HG03378 (cell line): Measurements from ENCODE around the gene FZR1.
"Not testable (repeated sequence)": the region's sequence is repeated elsewhere in the genome, so short reads cannot be mapped to it uniquely, and the experiment has no call there.

ENCODE experiments used
- ATAC-seq: cut with Tn5 transposase; IDR thresholded peaks from one replicate; pipeline ENCODE4 v1.9.1; 2021; ENCODE audit warnings: mild to moderate bottlenecking, moderate library complexity; ENCODE audit not compliant: unreplicated experiment

FZR1 gene

DNA sequence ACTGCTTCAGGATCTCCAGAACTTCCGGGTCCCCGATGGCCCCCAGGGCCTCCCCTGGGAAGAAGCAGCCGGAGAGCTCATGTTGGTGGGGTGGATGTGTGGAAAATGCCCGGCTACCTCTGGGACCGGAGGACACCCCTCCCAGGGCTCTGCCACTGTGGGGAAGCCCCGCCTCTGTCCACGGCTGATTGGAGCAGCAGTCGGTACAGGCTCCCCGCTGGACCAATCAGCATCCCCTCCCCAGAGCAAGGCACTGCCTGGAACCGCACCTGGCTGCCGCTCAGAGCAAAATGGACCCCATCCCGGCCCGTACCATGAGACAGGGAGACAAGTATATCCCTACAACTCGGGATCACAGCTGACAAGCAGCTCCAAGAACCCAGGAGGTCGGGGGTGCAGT, 12.1 kb upstream of the FZR1 start:
- ATAC-seq: no peak

DNA sequence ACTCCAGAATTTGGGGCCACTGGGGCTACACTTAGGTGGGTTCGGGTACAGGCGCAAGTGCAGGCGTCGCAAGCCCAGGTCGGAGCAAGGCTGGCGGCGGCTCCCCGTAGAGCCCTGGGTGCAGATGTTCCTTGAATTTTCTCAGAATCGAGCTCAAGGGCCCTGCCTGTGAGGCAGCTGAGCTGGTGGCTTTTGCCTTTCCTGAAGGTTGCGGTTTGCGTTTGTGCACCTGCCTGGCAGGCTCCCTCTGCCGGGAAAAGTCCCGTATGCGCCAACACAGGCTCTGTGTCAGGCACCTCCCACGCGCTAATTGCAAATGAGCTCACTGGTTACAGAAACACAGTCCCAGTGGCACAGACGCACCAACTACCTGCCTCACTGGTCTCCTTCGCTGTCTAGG, 11.6 kb upstream of the FZR1 start:
- ATAC-seq: no peak

DNA sequence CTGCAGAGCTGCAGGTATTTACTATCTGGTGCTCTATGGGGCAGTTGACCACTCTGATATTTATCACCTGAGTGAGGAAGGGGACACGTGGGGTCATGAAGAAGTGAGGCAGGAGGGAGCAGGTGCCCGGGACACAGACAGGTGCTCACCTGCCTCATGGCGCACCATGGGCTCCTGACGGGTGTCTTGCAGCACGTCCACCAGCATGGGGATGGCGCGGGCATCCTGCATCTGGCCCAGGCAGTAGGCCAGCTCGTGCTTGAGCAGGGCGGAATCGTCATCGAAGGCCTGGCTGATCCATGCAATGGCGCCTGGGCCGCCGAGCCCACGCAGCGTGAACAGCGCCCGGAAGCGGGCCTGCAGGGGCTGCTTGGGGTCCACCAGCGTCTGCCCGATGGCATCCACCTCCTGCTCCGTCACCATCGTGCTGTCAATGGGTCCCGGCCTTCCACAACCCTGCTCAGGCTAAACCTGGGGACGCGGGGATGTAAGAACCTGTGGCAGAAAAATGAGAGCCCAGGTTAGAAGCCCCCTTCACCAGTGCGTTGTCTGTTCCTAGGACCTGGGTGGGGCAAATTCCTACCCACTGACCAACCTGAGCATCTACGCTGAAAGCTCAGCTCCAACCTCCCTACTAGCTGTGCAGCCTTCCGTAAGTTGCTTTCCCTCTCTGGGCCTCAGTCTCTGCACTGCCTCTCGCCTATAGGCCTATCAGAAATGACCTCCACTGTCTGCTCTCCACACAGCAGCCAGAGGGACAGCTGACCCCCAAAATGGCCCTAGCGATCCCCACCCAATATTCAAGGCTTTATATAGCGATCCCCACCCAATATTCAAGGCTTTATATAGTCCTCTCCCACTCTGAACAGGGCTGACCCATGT, 9.5 kb upstream of the FZR1 start:
- no peak for ATAC-seq

DNA sequence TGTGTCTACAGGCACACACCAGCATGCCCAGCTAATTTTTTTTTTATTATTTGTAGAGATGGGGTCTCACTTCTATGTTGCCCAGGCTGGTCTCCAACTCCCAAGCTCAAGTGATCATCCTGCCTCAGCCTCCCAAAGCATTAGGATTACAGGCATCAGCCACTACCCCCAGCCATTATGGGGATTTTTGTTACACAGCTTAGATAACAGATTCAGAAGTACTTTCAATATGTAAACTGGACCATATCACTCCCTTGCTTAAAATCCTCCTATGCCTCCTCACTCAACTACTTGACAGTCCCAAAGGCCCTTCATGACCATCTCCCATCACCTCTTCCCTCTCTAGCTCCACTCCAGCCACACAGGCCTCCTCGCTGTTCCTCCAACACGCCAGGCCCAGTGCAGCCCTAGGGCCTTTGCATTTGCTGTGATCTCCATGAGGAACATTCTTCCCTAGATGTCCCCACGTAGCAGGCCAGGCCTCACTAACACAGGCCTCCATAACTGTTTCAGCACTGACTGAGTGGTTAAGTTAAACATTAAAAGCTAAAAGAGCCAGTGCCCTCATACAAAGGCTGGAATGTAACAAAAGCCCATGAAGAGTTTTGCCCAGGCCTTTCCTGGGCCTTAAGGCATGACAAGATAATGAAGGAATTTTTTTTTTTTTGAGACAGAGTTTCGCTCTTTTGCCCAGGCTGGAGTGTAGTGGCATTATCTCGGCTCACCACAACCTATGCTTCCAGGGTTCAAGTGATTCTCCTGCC, 8.2 kb upstream of the FZR1 start:
- no peak for ATAC-seq

DNA sequence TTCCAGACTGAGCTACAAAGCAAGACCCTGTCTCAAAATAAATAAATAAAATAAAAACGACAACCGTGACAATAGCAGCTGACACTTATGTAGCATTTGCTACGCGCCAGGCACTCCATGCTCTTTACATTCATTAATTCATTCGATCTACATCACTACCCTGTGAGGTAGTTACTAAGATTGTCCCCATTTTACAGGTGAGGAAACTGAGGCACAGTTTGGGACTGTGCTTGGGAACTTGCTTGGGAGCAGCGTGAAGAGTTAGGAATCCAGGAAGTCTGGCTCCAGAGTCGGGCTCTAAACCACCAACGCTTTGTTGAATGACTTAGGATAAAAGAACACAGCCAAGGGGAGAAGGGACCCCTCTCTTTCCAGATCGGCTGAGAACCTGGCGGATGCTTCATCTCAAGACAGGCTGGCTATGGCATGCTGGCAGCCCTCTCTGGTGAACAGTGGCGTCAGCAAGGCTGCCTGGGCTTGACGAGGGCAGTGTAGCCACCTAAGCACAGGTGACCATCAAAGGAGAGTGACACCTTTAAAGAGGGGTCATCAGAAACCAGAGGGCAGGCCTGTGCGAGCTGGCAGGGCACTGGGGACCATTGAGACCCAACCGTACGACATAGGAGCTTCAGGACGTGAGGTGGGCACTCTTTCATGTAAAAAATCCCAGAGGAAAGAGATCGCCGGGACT, 6.2 kb upstream of the FZR1 start:
- ATAC-seq: peak; percentile 12

DNA sequence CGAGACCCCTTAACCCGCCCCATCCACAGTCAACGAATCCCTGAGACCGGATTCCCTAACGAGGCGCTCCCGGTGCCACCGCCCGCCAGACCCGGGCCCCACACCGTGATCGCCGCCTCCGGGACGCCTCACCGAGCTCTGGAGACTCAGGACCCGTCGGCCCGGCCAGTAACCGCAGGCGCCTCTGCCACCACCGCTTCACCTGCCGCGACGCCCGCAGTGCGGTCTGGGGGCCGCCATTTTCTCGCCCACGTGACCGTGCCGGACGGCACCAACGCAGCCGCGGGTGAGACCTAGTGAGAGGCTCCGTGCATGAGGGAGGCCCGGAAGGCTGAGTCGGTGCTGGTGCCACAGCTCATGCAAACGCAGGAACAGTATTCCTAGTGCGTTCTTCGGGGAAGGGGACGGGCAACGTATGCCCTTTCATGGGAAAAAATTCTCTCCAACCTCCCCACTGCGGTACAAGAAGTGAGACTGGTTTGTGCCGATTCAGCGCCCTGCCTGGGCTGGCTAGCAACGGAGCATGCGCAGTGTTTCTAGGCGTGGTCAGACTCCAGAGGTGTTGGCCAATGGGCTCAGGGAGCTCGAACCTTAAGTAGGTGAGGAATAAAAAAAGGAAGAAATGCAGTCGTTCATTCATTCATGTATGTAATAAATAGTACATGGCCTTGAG, 5.5 kb upstream of the FZR1 start, which contains the start of gene DOHH:
Gene DOHH, minus strand, starts transcription at position 246 of the 673 bp plus-strand sequence. CDS start 3,860 bp downstream, outside the sequence.
- peak; percentile 70 for ATAC-seq

DNA sequence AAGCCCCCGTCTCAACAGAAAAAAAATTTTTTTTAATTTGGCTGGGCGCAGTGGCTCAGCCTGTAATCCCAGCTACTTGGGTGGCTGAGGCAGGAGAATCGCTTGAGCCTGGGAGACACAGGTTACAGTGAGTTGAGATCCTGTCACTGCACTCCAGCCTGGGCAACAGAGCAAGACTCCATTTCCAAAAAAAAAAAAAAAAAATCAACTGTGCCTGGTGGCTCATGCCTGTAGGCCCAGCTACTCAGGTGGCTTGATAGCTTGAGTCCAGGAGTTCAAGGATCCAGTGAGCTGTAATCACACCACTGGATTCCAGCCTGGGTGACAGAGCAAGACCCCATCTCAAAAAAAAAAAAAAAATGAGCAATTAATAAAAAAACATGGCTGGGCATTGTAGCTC, 4.3 kb upstream of the FZR1 start:
- no peak for ATAC-seq

DNA sequence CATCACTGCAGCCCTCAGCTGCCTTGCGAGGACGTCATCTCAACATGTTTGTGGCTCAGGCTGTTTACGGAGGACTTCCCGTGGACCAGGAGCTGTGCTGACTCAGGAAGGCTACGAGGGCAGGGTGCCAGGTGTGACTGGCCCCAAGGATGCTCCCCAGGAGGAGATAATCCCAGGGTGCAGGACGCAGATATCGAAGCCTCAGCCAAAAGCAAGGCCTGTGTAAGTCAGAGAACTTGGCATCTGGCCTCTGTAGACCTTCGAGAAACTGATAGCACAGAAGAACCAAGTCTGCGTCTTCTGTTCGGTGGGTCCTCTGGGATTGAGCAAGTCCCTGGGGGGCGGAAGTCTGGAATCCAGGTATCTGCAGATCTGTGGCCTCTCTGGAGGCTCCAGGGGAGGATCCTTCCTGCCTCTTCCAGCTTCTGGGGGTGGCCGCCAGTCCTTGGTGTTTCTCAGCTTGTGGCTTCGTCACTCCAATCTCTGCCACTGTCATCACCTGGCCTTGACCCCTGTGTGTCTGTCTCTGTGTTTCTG, 3.0 kb upstream of the FZR1 start:
- no peak for ATAC-seq

DNA sequence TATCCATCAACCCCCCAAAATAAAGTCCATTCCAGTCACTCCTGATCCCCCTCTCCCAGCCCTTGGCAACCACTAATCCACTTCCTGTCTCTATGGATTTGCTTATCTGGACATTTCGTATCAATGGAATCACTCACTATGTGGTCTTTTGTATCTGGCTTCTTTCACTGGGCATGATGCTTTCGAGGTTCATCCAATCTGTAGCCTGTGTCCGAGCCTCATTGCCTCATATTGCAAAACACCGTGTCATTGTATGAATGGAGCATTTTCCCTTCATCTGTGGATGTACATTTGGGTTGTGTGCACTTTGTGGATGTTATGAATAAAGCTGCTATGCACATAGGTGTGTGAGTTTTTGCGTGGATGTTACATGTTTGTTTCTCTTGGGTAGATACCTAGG, 1.4 kb upstream of the FZR1 start:
- ATAC-seq: no peak

DNA sequence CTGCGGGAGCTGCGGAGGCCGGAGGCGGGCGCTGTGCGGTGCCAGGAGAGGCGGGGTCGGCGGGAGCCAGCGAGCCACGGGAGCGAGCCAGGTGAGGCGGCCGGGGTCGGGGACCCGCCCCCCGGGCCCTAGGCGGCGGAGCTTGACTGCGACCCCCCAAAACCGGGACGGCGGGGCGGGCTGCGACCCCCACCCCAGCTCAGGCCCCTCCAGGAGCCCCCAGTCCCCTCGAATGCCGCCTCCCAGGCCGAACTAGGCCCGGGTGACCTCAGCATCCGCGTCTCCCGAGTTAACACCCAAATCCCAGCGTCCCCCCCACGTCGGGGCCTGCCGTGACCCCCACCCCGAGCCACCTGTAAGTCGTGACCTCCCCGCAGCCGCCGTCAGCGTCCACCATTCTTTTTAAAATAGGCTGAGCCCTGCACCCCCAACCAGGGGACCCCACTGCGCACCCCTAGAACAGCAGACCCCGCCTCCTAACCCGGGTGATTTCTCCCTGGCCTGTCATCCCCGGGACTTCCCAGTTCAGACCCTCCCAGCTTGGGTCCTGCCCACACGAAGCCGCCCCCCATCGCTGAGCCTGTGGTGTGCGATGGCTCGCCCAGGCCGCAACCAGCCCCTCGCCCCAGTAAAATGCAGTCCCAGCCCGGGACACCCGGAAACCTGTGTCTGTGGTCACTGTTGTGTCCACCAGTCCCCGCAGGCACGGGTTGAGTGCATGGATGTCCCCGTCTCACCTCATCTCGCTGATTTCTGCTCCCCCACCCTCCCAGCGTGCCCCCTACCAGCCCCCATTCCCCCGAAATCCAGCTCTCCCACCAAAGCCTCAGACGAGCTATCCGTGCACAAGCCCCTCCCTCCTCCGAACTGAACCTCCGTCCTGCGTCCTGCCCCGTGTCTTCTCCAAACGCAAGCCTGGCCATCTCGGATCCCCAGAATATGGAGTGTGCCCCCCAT, 551 bp downstream of the FZR1 start:
- ATAC-seq: peak; percentile 21

DNA sequence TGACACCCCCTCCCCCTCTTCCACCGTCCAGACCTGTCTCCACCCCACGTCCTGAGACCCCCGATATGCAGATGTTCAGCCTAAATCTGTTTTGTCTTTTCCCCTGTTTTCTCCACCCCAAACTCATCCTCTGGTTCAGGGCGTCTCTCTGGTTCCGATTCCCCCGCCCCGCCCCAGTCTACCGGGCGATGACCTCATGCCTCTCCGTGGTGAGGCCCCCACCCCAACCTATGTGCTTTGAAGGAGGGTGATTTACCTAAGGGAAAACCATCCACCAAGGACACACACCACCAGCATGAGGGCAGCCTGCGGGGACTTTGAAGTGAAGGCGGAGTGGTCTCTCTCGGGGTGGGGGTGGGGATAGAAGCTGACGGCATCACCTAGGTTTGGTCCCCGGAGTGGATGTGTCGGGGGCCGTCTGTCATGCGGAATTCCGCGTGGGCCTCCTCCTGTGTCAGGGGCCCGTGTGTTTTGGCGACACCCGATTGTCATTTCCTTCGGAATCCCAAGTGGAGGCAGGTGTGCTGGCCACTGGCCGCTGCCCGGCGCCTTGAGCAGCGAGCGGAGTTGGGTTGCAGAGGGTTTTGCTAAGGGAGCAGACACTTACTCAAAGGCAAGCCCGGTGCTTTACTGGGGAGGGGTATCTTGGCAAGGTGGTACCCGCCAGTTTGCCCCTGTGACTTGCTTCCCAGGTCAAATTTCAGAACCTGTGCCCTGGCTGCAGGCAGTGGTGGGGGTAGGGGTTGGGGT, 1.4 kb downstream of the FZR1 start:
- no peak for ATAC-seq

DNA sequence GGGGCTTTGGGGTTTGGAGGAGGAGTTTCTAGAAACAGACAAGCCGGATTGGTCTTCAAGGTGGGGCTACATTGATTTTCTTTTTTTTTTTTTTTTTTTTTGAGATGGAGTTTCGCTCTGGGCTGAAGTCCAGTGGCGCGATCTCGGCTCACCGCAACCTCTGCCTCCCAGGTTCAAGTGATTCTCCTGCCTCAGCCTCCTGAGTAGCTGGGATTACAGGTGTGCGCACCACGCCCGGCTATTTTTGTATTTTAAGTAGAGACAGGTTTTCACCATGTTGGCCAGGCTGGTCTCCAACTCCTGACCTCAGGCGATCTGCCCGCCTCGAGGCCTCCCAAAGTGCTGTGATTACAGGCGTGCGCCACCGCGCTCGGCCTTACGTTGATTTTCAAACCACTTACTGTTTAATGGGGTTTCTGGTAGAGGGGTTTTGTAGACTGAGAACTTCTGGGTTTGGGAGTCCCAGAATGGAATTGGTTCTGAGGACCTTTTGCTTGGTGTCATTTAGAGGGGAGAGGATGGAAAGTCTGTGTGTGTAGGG, 2.1 kb downstream of the FZR1 start:
- not testable (repeated sequence) for ATAC-seq

DNA sequence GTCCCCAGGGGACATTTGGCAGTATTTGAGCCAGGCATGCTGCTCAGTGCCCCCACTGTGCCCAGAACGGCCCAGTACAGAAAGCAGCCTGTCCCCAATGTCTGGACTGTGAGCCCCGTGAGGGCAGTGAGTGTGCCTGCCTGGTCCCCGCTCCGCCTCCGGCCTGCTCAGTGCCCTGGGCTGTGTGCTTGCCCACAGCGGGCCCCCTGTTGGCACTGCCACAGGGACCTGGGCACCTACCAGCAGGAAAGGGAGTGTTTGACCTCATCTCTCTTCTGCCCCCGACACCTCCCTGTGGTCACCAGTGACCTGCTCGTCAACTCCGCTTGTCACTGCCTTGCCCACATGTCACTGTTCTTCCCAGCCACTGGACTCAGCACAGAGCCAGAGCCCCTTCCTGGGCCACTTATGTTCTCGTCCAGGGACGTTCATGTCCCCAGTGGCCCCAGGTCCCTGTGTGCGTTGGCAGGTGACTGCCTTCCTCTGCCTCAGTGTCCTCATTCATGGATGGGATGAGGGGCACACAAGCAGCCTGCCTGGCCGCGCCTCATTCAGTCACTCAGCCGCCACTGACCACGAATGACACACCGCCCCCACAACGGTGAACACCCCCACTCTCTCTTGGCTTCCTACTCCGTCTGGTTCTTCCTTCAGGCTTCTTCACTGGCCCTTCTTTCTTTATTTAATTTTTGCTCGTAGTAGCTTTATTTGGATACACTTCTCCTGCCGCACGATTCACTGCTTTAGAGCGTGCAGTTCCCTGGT, 2.8 kb downstream of the FZR1 start:
- no peak for ATAC-seq

DNA sequence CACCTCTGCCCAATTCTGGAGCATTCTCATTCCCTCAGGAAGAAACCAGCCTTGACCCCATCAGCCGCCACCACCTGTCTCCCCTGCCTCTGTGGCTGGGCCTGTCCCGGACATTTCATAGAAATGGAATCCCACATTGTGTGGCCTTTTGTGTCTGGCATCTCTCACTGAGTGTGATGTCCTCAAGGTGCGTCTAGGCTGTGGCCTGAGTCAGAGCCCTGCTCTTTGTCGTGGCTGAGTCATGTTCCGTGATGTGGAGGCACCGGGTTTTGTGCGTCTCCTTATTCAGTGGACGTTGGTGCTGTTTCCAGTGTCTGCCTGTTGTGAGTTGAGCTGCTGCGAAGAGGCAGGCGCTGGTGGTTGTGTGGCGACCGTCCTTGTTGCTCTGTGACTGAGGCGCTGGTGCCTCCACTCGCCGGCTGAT, 3.5 kb downstream of the FZR1 start:
- ATAC-seq: no peak

DNA sequence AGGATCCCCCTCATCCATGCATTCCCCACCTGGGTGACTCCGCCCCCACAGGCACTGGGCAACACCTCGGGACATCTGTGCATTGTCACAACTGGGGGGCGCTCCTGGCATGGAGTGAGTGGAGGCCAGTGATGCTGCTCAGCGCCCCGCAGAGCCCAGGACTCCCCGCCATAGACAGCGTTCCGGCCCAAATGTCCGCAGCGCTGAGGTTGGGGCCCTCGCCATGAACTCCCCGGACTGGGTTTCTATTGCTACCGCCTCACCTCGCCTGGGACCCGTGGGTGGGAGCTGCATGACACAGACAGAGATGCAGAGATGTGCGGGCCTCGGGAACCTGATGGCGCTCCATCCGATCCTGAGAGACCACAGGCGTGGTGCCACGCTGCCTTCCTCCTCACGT, 4.6 kb downstream of the FZR1 start:
- no peak for ATAC-seq

DNA sequence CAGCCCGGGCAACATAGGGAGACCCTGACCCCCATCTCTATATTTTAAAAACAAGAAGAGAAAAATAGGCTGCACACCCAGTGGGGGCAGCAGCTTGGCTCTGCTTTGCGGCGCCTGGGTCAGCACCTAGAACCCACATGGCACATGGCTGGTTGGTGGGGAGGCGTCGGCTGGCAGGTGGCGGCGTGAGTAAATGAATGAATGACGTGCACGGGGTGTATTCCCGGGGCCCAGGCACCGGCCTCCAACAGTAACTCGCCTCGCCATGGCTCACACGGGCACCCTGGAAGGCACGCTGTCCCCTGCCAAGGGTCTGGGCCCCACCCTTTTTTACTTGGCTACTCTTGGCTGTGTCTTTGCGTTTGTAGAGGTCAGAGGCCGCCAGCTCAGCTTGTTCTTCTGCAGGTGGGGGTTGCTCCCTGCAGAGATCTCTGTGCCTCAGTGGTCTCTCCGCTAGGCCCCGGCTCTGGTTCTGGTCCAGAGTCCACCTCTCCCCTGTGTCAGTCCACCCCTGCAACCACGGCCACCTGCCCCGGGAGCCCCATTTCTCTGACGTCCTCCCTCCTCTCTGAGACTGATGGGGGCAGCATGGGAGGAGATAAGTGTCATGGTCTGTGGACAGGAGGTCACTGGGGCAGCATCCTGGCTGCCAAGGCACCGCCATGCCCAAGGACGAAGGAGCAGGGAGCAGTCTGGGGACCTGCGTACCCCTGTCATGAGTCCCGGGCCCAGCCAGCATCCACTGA, 5.6 kb downstream of the FZR1 start:
- ATAC-seq: no peak
